Liver (tissue), 9 donors: Measurements from ENCODE around the gene PLXDC2. TPM values are rescaled to one million over a fixed set of nuclear protein-coding genes. Genes with fewer than 3 reads are reported as not detected.

Experiments used
- DNase-seq: peaks from one replicate; pipeline ENCODE4 v3.0.0-alpha.2; 2017; ENCODE audit warnings: low spot score
- H3K27ac ChIP-seq, 2 donors: one replicate each; pipeline ENCODE4 v1.7.0; 2013; ENCODE audit warnings: inconsistent platforms in 2 of 2, low read length in 2 of 2, control low read depth in 1 of 2, low read depth in 1 of 2, mild to moderate bottlenecking in 1 of 2
- H3K27me3 ChIP-seq, 4 donors: one replicate each; pipeline versions ENCODE4 v1.6.1 to v1.7.0; 2013; ENCODE audit warnings: low read length in 3 of 4, inconsistent platforms in 1 of 4, mild to moderate bottlenecking in 1 of 4, moderate library complexity in 1 of 4; ENCODE audit not compliant: control insufficient read depth in 4 of 4, insufficient read depth in 4 of 4
- H3K36me3 ChIP-seq, 4 donors: one replicate each; pipeline versions ENCODE4 v1.6.1 to v1.7.0; 2013; ENCODE audit warnings: low read length in 3 of 4, mild to moderate bottlenecking in 3 of 4, low read depth in 1 of 4, moderate library complexity in 1 of 4; ENCODE audit not compliant: control insufficient read depth in 4 of 4, insufficient read depth in 3 of 4
- H3K4me1 ChIP-seq, 4 donors: one replicate each; pipeline versions ENCODE4 v1.6.1 to v1.7.0; 2013; ENCODE audit warnings: low read length in 3 of 4, mild to moderate bottlenecking in 3 of 4, moderate library complexity in 1 of 4; ENCODE audit not compliant: control insufficient read depth in 4 of 4, insufficient read depth in 4 of 4
- H3K4me3 ChIP-seq, 3 donors: one replicate each; pipeline versions ENCODE4 v1.6.1 to v1.7.0; 2013; ENCODE audit warnings: low read length in 3 of 3, control low read depth in 1 of 3, low read depth in 1 of 3, mild to moderate bottlenecking in 1 of 3
- H3K9ac ChIP-seq, 2 donors: one replicate each; pipeline ENCODE4 v1.7.0; 2013; ENCODE audit warnings: low read length in 2 of 2, mild to moderate bottlenecking in 2 of 2, moderate library complexity in 2 of 2, control low read depth in 1 of 2, low read depth in 1 of 2
- H3K9me3 ChIP-seq, 4 donors: one replicate each; pipeline versions ENCODE4 v1.6.1 to v1.7.0; 2013; ENCODE audit warnings: low read length in 3 of 4; ENCODE audit not compliant: control insufficient read depth in 4 of 4
- ATF3 ChIP-seq: IDR thresholded peaks from 2 replicates; pipeline ENCODE4 v1.6.1; 2016; ENCODE audit warnings: antibody characterized with exemption
- CTCF ChIP-seq: fragments of 150-350 bp; IDR thresholded peaks from 2 replicates; pipeline ENCODE4 v1.5.1; 2017; ENCODE audit warnings: improper control_type of control experiment, low read depth, low read length; ENCODE audit not compliant: missing input control
- EGR1 ChIP-seq, 2 donors: IDR thresholded peaks; 2 replicates each; pipeline ENCODE4 v1.6.1; 2016 to 2018; ENCODE audit warnings: antibody characterized with exemption in 2 of 2, low read depth in 2 of 2
- FOXA1 ChIP-seq: IDR thresholded peaks from 2 replicates; pipeline ENCODE4 v1.6.1; 2016; ENCODE audit warnings: antibody characterized with exemption
- GABPA ChIP-seq, 2 donors: IDR thresholded peaks in 1 of 2; conservative IDR thresholded peaks in 1 of 2; 2 replicates each; pipeline ENCODE4 v1.6.1; 2016; ENCODE audit warnings: antibody characterized with exemption in 2 of 2, mild to moderate bottlenecking in 1 of 2, moderate library complexity in 1 of 2
- MAX ChIP-seq: IDR thresholded peaks from 2 replicates; pipeline ENCODE4 v1.6.1; 2016; ENCODE audit warnings: antibody characterized with exemption
- NR2F2 ChIP-seq: IDR thresholded peaks from 2 replicates; pipeline ENCODE4 v1.6.1; 2016; ENCODE audit warnings: antibody characterized with exemption
- RAD21 ChIP-seq, 2 donors: IDR thresholded peaks; 2 replicates each; pipeline ENCODE4 v1.6.1; 2016; ENCODE audit warnings: antibody characterized with exemption in 2 of 2, mild to moderate bottlenecking in 2 of 2
- REST ChIP-seq: IDR thresholded peaks from 2 replicates; pipeline ENCODE4 v1.6.1; 2016; ENCODE audit warnings: antibody characterized with exemption, mild to moderate bottlenecking
- RXRA ChIP-seq, 2 donors: IDR thresholded peaks; 2 replicates each; pipeline ENCODE4 v1.6.1; 2017 to 2018; ENCODE audit warnings: antibody characterized with exemption in 2 of 2, mild to moderate bottlenecking in 1 of 2
- SP1 ChIP-seq: IDR thresholded peaks from 2 replicates; pipeline ENCODE4 v1.6.1; 2018; ENCODE audit warnings: antibody characterized with exemption, mild to moderate bottlenecking
- YY1 ChIP-seq: IDR thresholded peaks from 2 replicates; pipeline ENCODE4 v1.6.1; 2016; ENCODE audit warnings: antibody characterized with exemption, mild to moderate bottlenecking
- ZBTB33 ChIP-seq: IDR thresholded peaks from 2 replicates; pipeline ENCODE4 v1.6.1; 2016; ENCODE audit warnings: antibody characterized with exemption
- WGBS: extraction: QIAGEN DNeasy Blood & Tissue Kit; methylation state at CpG from one replicate; pipeline ENCODE4 v1.1.7; 2013; 5-methylcytosine and 5-hydroxymethylcytosine counted together
- polyA plus RNA-seq, 2 donors: library from polyadenylated mRNA; stranded (reverse) in 1 of 2; unstranded in 1 of 2; fragments of 200-250 nt in 1 of 2; fragments of >200 nt in 1 of 2; fragmentation: Nextera tagmentation in 1 of 2; extraction: Ambion mirVana in 1 of 2; gene quantifications; one replicate each; pipeline versions ENCODE4 v1.2.1 to v1.2.3, GENCODE V29; 2013 to 2015
- total RNA-seq, 2 donors: library from RNA; depleted of rRNA; stranded (reverse); fragments of >200 nt; gene quantifications; one replicate each; pipeline ENCODE4 v1.2.3, GENCODE V29; 2014
- donor health status: healthy.
- donor health status: healthy.
- donor health status: healthy.
- donor health status: healthy.
- donor health status: healthy.

PLXDC2 gene
- total and polyA plus RNA-seq, 4 donors: 1.4 to 5.1 (median 2.4) TPM

- WGBS: 84% methylated on average over 3 of the region's 3 CpGs
- TF ChIP-seq MAX (no peak), FOXA1 (no peak), RXRA (IDR thresholded peaks at IDR 0.05) (no peak), NR2F2 (no peak), GABPA (IDR thresholded peaks at IDR 0.05 in 1 of 2, conservative IDR thresholded peaks at IDR 0.05 in 1 of 2) (no peak), REST (no peak), CTCF (no peak), EGR1 (IDR thresholded peaks at IDR 0.05; ENCODE audit: low read depth in 2 of 2) (no peak), SP1 (no peak), YY1 (no peak), ZBTB33 (no peak)
Observed at GRCh38 chr10:19809481-19809880, 6.8 kb upstream of the PLXDC2 start.

GRCh38 chr10:19811540-19811939, 4.7 kb upstream of the PLXDC2 start:
- Histone ChIP-seq H3K9ac (no peak overlapping the region), H3K27me3 (no peaks in the 10 kb centered on the region), H3K4me3 (no peak overlapping the region), H3K4me1 (peaks cover 6 to 14% (median 12%) of the 10 kb centered on the region in 4 donors), H3K9me3 (no peaks in the 10 kb centered on the region), H3K27ac (no peak overlapping the region), H3K36me3 (no peaks in the 10 kb centered on the region)
- TF ChIP-seq REST (no peak), YY1 (no peak), SP1 (no peak), ATF3 (no peak), RXRA (IDR thresholded peaks at IDR 0.05) (no peak), RAD21 (IDR thresholded peaks at IDR 0.05) (peak; percentile 69 to 78), CTCF (peak; percentile 48), GABPA (IDR thresholded peaks at IDR 0.05 in 1 of 2, conservative IDR thresholded peaks at IDR 0.05 in 1 of 2) (no peak)
- DNase-seq: no peak
- 63% methylated on average over 1 of the region's 1 CpG for WGBS

More at GRCh38 chr10:19809481-19809880, 6.8 kb upstream of the PLXDC2 start:
- no peaks in the 10 kb centered on the region for H3K27me3 ChIP-seq
- peaks cover 0 to 3% (median 0%) of the 10 kb centered on the region in 4 donors for H3K9me3 ChIP-seq
- H3K4me3 ChIP-seq: no peak overlapping the region
- no peak overlapping the region for H3K27ac ChIP-seq
- H3K9ac ChIP-seq: no peak overlapping the region
- H3K36me3 ChIP-seq: no peaks in the 10 kb centered on the region
- DNase-seq: no peak
- H3K4me1 ChIP-seq: no peaks in the 10 kb centered on the region
